ENCODE data around the gene COPB2. TPM values are rescaled to one million over a fixed set of nuclear protein-coding genes. Genes with fewer than 3 reads are reported as not detected.
"Not testable (repeated sequence)": the region's sequence is repeated elsewhere in the genome, so short reads cannot be mapped to it uniquely, and the experiment has no call there.

Gene COPB2
- total and polyA plus RNA-seq, 7 donors = 25.6 to 96.3 (median 38.3) TPM

GRCh38 chr3:139421460-139421859, 32.0 kb upstream of the COPB2 start:
- Histone ChIP-seq H3K4me1 (peaks cover 8% of the 10 kb centered on the region), H3K27ac (no peak overlapping the region), H3K4me3 (no peak overlapping the region), H3K27me3 (ENCODE audit: insufficient read depth in 3 of 3, low read length in 2 of 3) (no peaks in the 10 kb centered on the region), H3K36me3 (ENCODE audit: insufficient read depth in 1 of 2, low read depth in 1 of 2) (peaks cover 0 to 19% of the 10 kb centered on the region in 2 donors), H3K9me3 (peaks cover 9% of the 10 kb centered on the region)
- DNase-seq (no peak), ATAC-seq (peak in 1 of 4 donors; percentile 33)
- 16 to 48% (median 42%) methylated on average over 1 of the region's 1 CpG for WGBS, 3 donors
- no peak for TF ChIP-seq CTCF (IDR thresholded peaks at IDR 0.05)
- intact Hi-C loops (cut with DNase I) = loop anchor here (10.0 kb wide), 3 partner anchors 253 to 1443 kb away; partner anchors contain the start of genes CLSTN2 (in 1 of the 2) and NMNAT3 (in 1 of the 2)

GRCh38 chr3:139421040-139421439, 31.6 kb upstream of the COPB2 start:
- WGBS, 3 donors = 27 to 53% (median 35%) methylated on average over 1 of the region's 1 CpG
- DNase-seq (no peak), ATAC-seq (no peak)
- Histone ChIP-seq H3K36me3 (ENCODE audit: insufficient read depth in 1 of 2, low read depth in 1 of 2) (peaks cover 0 to 19% of the 10 kb centered on the region in 2 donors), H3K9me3 (peaks cover 13% of the 10 kb centered on the region), H3K4me3 (no peak overlapping the region), H3K4me1 (peaks cover 8% of the 10 kb centered on the region), H3K27me3 (ENCODE audit: insufficient read depth in 3 of 3, low read length in 2 of 3) (no peaks in the 10 kb centered on the region), H3K27ac (no peak overlapping the region)
- no peak for TF ChIP-seq CTCF (IDR thresholded peaks at IDR 0.05)
- intact Hi-C loops (cut with DNase I) = loop anchor here (10.0 kb wide), 3 partner anchors 254 to 1444 kb away; partner anchors contain the start of genes CLSTN2 (in 1 of the 2) and NMNAT3 (in 1 of the 2)

- Histone ChIP-seq H3K27me3 (ENCODE audit: insufficient read depth in 3 of 3, low read length in 2 of 3) (no peaks in the 10 kb centered on the region), H3K9me3 (peaks cover 17% of the 10 kb centered on the region), H3K36me3 (ENCODE audit: insufficient read depth in 1 of 2, low read depth in 1 of 2) (no peaks in the 10 kb centered on the region), H3K4me1 (peaks cover 10% of the 10 kb centered on the region), H3K4me3 (no peak overlapping the region), H3K27ac (no peak overlapping the region)
- DNase-seq (no peak), ATAC-seq (no peak)
- 90 to 95% (median 91%) methylated on average over 2 of the region's 2 CpGs for WGBS, 3 donors
- no peak for TF ChIP-seq CTCF (IDR thresholded peaks at IDR 0.05)
- intact Hi-C loops (cut with DNase I) = no loop called here
Observed at GRCh38 chr3:139418144-139418543, 28.7 kb upstream of the COPB2 start.

GRCh38 chr3:139416275-139416674, 26.8 kb upstream of the COPB2 start:
- DNase-seq (no peak), ATAC-seq (no peak)
- TF ChIP-seq CTCF (IDR thresholded peaks at IDR 0.05) = no peak
- Histone ChIP-seq H3K27ac (no peak overlapping the region), H3K36me3 (ENCODE audit: insufficient read depth in 1 of 2, low read depth in 1 of 2) (no peaks in the 10 kb centered on the region), H3K9me3 (peaks cover 32% of the 10 kb centered on the region), H3K4me3 (no peak overlapping the region), H3K27me3 (ENCODE audit: insufficient read depth in 3 of 3, low read length in 2 of 3) (no peaks in the 10 kb centered on the region), H3K4me1 (peaks cover 6% of the 10 kb centered on the region)
- intact Hi-C loops (cut with DNase I) = no loop called here
- 95 to 100% (median 97%) methylated on average over 1 of the region's 1 CpG for WGBS, 3 donors

GRCh38 chr3:139414608-139415224, 25.3 kb upstream of the COPB2 start:
- DNase-seq (no peak), ATAC-seq (no peak)
- TF ChIP-seq CTCF (IDR thresholded peaks at IDR 0.05) = no peak
- Histone ChIP-seq H3K9me3 (peaks cover 39% of the 10 kb centered on the region), H3K4me1 (peaks cover 2% of the 10 kb centered on the region), H3K27me3 (ENCODE audit: insufficient read depth in 3 of 3, low read length in 2 of 3) (no peaks in the 10 kb centered on the region), H3K27ac (no peak overlapping the region), H3K36me3 (ENCODE audit: insufficient read depth in 1 of 2, low read depth in 1 of 2) (no peaks in the 10 kb centered on the region), H3K4me3 (no peak overlapping the region)
- WGBS, 3 donors = 36 to 73% (median 39%) methylated on average over 2 of the region's 2 CpGs
- intact Hi-C loops (cut with DNase I) = no loop called here

- H3K27me3 ChIP-seq (ENCODE audit: insufficient read depth in 3 of 3, low read length in 2 of 3); H3K27ac ChIP-seq; intact Hi-C loops (cut with DNase I); H3K4me1 ChIP-seq; ATAC-seq; H3K36me3 ChIP-seq (ENCODE audit: insufficient read depth in 1 of 2, low read depth in 1 of 2); H3K4me3 ChIP-seq; DNase-seq: not testable (repeated sequence)
- peaks cover 39% of the 10 kb centered on the region for H3K9me3 ChIP-seq
Observed at GRCh38 chr3:139412891-139413290, 23.4 kb upstream of the COPB2 start.

- ATAC-seq; H3K27me3 ChIP-seq (ENCODE audit: insufficient read depth in 3 of 3, low read length in 2 of 3); DNase-seq; H3K27ac ChIP-seq; H3K36me3 ChIP-seq (ENCODE audit: insufficient read depth in 1 of 2, low read depth in 1 of 2); intact Hi-C loops (cut with DNase I); H3K4me3 ChIP-seq; H3K4me1 ChIP-seq: not testable (repeated sequence)
- WGBS, 3 donors = 85 to 94% (median 85%) methylated on average over 2 of the region's 2 CpGs
- peaks cover 15% of the 10 kb centered on the region for H3K9me3 ChIP-seq
Observed at GRCh38 chr3:139401155-139401554, 11.7 kb upstream of the COPB2 start.

All from psoas muscle (tissue), 8 donors.